Measurements from ENCODE around the gene CRNKL1.
A peak's percentile ranks its signal among the peaks of the same experiment; 100 is the strongest.

CRNKL1 gene

DNA sequence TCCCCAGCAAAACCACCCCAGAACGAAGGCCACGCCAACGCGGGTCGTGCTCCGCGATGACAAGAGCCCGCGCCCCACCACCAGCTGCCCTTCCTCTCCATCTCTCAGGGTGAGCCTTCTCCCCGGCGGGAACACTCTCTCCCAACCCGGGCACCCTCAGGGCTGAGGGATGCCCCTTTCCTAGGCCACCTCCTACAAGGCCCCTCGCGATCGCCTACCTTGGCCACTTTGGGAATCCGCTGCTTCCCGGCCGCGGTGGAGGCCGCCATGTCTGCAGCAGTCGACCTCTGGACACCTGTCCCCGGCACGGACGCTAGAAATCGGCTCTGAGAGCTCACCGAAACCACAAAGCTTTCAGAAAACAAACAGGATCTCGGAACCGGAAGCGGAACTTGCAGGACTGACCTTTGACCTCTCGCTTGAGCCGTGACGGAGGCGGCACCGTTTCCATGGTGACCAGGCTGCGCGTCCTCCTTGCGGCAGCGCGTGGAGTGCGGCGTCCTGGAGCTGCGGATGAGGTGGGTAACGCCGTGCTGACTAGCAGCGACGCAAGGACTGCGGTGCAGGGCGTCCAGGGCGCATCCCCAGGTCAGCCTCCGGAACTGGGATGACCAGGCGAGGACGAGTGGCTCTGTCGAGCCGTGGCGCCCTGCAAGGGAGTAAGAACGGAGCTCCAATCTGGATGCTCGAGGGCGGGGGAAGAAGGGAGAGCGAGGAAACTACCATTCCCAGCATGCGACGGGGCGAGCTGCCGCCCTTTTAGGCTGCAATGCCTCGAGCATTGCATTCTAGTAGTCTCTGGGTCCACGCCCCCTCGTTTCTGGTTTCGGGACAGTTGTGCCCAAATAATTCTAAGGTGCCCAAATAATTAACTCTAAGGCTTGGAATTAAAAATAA is at the start of gene CRNKL1, which contains the start of gene CFAP61:
Gene CRNKL1, minus strand, starts transcription at position 393 of the 897 bp plus-strand sequence. Its CDS starts 124 bp downstream, at position 269.
Gene CFAP61, plus strand, starts transcription at position 459 of the 897 bp plus-strand sequence. CDS start 4,122 bp downstream, outside the sequence.
- DNase-seq: peak; percentile 89

- DNase-seq: no peak
These were observed 48.6 kb upstream of the CRNKL1 start for GRCh38 chr20:20100881-20101280.

DNA sequence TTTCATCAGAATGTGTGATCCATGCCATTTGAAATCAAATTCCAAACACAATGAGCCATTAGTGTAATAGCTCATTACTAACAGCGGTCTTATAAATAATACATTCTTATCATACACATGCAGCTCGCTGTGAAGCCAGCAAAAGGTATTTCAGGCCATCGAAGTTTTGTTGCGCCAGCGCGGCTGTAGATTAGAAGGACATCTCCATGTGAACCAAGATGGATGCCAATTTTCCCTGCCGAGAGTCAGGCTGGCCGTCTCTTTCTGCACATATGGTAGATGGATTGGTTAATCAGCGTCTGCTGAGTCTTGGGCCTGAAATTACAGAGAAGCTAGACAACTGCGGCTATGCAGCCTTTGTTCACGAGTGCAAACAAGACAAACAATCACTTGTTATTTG is 44.2 kb upstream of the CRNKL1 start:
- no peak for DNase-seq

DNA sequence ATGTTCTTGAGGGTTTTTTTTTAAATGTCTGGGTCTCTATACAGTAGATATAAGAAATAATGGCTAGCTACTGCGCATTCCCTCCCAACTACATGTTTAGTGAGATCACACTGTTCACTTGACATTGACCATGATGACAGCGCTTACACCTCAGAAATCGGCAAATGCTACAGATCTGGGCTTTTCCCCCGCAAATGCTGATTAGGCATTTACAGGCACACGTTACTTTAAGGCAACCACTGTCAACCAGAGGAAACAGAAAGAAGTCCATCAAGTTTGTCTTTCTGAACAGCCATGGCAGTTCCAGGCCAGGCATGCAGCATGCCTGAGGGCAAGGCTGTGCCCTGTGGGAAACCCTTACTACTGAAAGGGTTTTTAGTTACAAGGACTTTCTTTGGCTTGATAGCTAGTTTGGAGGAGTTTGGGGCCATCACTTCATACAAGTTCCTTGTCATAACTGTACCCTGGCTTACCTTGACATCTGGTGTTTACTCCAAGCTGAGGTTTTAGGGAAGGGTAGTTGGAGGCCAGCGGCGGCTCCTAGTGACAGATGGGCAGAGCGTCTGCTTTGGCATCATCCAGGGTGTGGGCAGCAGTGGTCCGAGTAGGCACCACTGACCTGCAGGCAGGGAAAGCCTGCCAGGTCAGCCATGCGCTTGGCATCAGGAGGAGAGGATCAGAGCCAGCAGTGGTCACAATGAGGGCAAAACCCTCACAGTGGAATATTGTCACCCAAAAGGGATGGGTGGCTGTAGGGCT is 43.0 kb upstream of the CRNKL1 start:
- no peak for DNase-seq

GRCh38 chr20:20094410-20094809 is 42.1 kb upstream of the CRNKL1 start:
- no peak for DNase-seq

DNA sequence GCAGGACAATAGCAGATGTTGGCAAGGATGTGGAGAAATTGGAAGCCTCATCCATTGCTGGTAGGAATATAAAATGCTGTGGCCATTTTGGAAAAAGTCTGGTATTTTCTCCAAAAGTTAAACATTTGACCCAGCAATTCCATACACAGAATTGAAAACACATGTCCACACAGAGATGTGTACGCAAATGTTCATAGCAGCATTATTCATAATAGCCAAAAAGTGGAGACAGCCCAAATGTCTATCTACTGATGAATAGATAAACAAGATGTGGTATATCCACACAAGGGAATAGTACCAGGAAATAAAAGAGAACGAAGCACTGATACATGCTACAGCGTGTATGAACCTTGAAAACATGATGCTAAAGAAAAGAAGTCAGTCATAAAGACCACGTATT is 40.6 kb upstream of the CRNKL1 start:
- no peak for DNase-seq

- DNase-seq: no peak
These were observed 37.7 kb upstream of the CRNKL1 start for GRCh38 chr20:20089939-20090338.

DNA sequence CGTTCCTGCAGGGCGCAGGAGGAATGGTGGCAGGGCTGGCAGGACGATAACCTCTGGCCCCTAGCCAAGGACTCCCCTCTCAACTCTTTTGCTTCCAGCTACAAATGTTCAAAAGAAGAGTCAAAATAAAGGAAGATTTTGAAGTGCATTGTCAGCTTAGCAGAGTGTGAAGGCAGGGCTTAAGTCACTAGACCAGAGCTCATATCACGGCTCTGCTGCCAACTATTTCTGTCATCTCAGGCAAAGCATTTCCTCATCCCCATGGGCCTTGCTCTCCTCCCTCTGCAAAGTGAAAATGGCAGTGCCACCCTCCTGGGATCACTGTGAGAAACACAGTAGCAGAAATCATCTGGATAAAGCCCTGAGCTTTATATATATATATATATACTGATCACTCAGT is 36.8 kb upstream of the CRNKL1 start:
- no peak for DNase-seq

- DNase-seq: no peak
These were observed 33.5 kb upstream of the CRNKL1 start for GRCh38 chr20:20085812-20086211.

DNA sequence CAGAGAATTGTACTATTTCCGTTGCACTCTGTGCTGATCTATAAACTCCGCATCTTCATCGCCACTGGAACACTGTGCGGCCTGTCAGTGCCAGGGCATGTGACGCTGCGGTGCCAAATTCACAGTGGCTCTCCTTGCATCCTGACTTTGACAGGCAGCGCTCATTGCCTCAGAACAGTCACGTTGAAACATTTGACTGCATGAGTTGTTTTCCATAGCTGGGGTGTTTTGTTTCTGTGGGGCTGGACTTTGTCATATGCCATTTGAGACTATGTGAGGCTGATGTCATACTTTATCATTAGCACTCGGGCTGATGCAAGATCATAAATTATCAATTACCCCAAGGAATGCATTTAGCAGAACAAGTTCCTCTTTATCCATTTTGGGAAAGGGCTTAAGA is 32.8 kb upstream of the CRNKL1 start:
- DNase-seq: no peak

DNA sequence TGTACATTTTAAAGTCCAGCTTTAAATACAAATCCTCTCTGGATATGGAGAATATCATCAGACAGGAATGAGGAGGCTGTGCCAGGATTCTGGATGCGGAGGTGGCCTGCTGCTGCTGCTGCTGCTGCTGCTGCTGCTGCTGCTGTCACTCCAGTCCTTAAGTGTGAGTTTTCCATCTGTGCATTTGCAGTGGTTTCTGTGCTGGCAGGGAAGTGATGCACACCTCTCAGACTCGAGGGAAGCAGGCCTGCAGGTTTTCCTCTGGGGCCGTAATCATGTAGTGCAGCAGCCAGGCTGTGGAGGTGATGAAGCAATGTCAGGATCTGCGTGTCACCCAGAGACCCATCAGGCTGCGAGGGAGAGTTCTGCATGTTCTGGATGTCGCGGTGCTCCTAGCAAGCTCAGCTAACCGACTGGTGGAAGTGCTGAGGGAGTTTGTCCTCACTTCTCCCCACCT is 32.1 kb upstream of the CRNKL1 start:
- DNase-seq: no peak

DNA sequence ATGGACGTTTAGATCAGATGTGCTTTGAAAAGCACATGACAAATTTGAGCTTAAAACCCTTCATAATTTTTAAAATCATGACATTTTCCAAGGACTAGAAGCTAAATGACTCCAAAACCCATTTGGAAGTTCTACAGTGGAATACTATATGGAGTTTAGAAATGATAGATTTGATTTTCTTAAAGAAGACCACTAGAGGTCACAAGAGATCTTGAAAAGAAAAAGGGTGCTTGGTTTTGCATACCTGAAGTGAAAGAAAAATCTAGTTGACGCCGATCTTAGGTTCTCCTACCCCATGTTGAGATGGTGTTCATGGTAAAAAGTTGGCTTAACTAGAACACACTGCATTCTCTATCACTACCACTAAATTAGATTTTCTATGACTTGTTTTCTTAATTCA is 31.5 kb upstream of the CRNKL1 start:
- no peak for DNase-seq

DNA sequence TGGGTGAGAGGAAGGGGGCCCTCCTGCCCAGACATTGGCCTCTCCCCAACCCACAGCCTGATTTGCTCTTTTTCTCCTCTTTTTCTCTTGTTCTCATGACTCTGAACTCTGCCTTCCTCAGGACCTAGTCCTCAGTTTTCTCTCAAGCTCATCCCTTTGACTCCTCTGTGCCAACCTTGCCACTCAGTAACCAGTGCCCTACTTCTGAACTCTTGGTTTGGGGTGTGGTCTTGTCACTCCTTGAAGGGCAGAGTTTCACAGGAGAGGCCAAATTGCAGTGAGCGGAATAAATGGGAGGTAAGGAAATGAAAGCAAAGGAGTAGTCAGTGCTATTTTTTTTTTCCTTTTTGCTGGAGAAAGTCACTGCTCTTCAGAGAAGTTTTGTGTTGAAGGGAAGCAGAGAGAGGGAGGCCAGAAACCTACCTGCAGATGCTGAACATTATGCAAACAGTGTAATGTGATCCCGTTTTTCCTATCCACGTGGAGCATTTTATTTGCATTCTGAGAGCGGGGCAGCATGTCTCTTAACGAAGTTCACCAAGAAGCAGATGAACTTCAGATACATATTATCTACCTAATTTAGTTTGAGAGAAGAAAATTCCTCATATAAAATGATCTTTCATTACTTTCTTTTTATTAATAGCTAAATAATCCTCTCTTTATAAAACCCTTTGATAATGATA is 27.0 kb upstream of the CRNKL1 start:
- no peak for DNase-seq

DNA sequence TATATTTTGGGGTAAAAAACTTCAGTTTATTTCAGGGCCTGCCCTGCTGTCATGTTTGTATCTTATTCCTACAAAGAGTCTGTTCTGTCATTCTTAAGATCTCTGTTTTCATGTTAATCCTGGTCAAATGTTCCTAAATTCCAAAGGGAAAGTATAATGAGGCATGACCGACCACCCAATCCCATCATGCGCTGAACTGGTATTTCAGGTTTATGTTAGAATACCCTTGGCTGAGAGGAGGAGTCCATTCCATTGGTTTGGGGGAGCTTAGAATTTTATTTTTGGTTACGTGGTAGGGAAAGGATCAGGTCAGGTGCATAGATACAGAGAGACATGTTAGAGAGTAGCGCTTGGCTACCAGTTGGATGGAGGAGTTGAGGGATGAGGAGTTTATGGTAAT is 25.8 kb upstream of the CRNKL1 start:
- DNase-seq: no peak

DNA sequence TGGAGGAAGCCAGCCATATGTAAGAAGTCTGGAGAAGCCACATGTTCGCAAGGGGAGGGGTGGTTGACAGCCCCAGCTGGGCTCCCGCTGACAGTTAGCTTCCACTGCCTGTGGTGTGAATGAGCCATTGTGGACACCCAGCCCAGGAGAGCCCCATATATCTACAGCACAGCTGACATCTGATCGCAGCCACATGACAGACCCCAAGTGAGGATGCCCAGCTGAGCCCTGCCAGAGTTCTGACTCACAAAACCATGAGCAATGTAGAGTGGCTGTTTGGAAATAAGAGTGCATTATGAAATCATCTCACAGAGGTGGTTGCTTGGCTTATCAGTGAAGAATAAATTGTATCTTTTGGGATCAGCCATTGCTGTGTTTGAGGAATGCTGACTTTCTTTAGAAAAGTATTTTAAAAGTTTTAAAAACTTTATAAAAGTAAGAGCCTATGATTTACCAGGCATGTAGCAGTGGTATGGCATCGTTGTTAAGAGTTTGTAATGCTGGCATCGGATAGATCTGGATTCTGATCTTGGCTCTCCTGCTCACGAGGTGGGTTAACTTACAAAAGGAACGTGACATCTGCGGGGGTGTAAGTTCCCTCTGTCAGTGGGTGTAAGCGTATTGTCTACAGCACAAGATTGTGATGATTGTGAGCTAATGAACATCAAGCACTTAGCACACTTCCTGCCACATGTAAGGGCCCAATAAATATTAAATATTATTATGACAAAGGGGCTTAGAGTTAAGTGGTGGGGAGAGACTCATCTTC is 24.2 kb upstream of the CRNKL1 start:
- DNase-seq: no peak

DNA sequence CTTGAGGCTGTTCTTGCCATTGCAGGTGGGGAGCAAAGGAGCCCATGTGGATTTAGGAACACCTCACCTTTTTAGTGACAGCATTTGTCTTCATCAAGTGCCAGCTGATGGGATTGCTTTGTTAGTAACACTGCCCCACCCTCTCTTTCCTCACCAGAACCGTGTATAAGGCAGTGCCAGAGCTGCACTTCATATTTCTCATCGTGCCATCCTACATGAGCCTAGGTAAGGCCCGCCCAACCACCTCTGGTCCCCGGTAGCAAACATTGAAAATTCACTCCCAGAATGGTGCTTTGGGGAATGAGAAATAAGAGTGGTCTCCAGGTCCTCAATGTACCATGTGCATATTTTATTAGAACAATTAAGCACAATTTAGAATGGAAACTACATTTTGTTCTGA is 22.8 kb upstream of the CRNKL1 start:
- no peak for DNase-seq

DNA sequence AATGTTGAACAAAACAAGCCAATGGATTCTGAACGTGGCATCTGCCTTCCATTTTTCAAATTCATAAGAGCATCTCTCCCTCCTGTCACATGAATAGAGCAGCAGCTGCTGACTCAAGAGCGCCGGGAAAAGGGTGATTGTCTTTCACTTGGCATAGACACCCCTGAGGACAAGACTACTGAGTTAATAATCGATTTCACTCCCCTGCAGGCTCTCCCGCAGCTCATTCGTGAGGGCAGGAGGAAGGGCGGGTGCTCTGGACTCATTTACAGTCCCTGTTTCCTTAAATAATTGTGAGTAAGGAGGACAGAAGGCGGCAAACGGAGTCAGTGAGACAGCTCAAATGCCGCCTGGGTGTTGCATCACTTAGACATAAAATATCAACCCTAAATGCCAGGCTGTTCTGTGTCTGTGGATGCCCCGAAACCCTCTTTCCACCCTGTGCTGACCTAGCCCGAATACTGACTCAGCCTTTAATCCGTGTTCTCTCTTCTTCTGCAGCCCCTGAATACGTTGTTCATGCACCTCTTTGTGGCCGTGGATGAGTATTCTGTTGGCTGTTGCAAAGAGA is 21.6 kb upstream of the CRNKL1 start:
- DNase-seq: no peak

GRCh38 chr20:20070871-20071726 is 18.8 kb upstream of the CRNKL1 start:
- DNase-seq: no peak

DNA sequence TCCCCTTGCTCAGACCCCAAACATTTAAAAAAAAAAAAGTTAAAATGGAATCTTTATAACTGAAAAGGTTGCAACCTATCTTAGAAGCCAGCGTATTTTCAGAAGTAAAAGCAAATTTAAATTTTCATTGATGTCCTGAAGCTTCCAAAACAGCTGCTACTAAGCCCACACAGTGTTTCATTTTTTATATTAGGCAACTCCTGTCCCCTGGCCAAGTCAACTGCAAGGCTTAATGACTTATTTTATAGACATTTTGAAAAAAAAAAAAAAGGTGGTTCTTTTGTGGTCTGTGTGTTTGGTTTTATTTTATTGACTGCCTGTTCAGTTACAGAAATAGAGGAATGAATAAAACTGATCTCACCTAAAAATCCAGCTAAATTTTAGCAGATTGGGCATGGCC is 13.1 kb upstream of the CRNKL1 start:
- DNase-seq: no peak

DNA sequence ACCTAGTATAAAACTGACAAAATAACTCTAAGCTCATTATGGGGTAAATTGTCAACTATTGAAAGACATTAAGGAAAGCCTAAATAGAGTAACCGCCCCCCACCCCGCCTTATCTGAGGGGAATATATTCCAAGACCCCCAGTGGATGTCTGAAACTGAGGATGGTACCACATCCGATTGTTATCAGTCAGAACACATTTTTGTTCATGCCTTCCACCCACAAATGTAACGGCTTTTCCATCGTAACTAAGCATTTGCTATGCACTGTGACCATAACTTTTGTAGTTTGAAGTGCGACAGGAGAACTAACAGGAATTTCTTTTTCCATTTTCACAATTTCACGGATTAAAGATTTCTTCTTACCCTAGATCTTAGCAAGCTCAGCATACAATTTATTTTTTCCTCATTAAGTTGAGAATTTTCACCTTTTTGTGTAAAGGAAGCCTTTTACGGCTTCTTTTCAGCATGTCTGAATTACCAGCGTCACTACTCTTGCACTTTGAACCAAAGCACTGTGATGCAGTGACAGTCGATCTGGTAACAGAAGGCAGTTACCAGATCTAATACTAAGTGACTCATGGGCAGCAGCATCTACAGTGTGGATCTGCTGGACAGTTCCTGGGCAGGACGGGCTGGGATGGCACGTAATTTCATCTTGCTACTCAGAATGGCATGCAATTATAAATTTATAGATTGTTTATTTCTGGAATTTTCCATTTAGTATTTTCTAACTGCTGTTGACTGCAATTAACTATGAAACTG is 11.9 kb upstream of the CRNKL1 start:
- no peak for DNase-seq
